ENCODE data around the gene USP40. TPM values are rescaled to one million over a fixed set of nuclear protein-coding genes. Genes with fewer than 3 reads are reported as not detected.

Gene USP40
- total RNA-seq, 4 donors from 2014 or later, result 21.8 to 60.3 (median 38.2) TPM

DNA sequence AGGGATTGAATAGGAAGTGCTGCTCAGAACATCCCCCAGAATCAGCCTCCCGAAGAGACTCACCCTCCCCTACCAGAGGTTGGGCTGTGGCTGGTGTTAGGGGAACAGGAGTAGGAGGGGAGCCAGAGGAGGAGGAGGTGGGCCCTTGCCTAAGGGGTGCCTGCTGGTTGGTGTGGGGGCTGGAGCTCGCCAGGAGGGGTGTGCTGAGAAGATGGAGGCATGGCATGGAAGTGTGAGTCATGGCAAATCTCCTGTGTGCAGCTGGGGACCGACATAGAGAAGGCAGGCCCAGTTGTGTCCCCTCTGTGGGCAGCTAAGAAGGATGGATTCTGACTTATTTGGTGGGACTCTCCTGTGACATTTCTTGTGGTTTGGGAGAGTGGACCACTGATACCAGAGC lies 138.6 kb downstream of the USP40 start:
- no peak for TF ChIP-seq CTCF (IDR thresholded peaks at IDR 0.05; ENCODE audit: low read depth)

- no peak for TF ChIP-seq CTCF (IDR thresholded peaks at IDR 0.05; ENCODE audit: low read depth)
Measured at GRCh38 chr2:233426619-233427342, 139.8 kb downstream of the USP40 start.

Other genes starting within 250 kb of the USP40 start
- 10 to 100 TPM; 13.0 to 24.9 (median 17.8) TPM for gene DGKD, start 212.3 kb downstream of the USP40 start, total RNA-seq
- not detected for gene UGT1A8, start 50.9 kb upstream of the USP40 start, total RNA-seq
- not detected for gene UGT1A10, start 69.7 kb upstream of the USP40 start, total RNA-seq
- not detected for gene UGT1A9, start 105.1 kb upstream of the USP40 start, total RNA-seq
- under 1 TPM in 1 of 4 donors, not detected in 3; 0.88 TPM for gene UGT1A7, start 115.1 kb upstream of the USP40 start, total RNA-seq
- not detected for gene UGT1A6, start 126.1 kb upstream of the USP40 start, total RNA-seq
- gene UGT1A5, start 146.1 kb upstream of the USP40 start, total RNA-seq, result not detected
- not detected for gene UGT1A4, start 152.0 kb upstream of the USP40 start, total RNA-seq
- not detected for gene UGT1A3, start 162.3 kb upstream of the USP40 start, total RNA-seq
- not detected for gene UGT1A1, start 193.5 kb upstream of the USP40 start, total RNA-seq
- gene MROH2A, start 211.5 kb upstream of the USP40 start, total RNA-seq, result not detected